Hematopoietic multipotent progenitor cell treated with erythropoietin and hydrocortisone succinate and interleukin-3 and kit ligand, for 6 days (in vitro differentiated cells): Measurements from ENCODE around the gene SLC7A7.
"Not testable (repeated sequence)": the region's sequence is repeated elsewhere in the genome, so short reads cannot be mapped to it uniquely, and the experiment has no call there.

Source experiments
- DNase-seq: peaks from one replicate; pipeline ENCODE4 v3.0.0-alpha.2; 2015

Gene SLC7A7

DNA sequence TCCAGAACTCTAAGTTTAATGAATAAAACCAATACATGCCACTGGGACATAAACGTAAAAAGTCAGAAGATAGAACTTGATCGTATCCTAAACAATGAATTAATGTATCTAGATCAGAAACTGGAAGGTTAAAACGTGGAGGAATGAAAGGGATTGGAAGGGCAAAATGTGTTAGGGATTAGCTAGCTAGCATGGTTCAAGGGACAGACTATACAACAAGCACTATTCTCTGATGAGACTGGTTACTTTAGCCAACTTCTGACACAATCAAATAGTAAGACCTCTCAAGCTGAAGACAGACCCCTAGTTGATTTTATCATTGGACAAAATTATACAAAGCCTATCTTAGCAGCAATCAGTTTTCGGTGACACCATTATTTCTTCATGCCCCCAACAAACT, 67.5 kb downstream of the SLC7A7 start:
- DNase-seq = no peak

DNA sequence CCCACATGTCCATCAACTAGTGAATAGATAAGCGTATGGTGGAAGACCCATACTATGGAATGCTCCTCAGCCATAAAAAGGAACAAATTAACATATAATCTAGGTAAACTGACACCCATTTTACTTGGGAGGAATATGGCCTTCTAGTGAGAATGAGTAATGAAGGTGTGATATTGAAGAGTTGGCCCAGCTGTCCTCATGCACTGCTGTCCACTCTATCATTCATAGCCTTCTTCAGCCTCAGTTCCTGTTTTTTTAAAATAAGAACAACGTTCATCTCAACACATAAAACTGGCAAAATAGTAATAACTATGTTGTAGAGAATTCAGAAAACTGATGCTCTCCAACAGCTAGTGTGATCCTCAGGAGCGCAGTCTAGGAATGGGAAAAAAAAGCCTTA, 75.2 kb downstream of the SLC7A7 start:
- no peak for DNase-seq

DNA sequence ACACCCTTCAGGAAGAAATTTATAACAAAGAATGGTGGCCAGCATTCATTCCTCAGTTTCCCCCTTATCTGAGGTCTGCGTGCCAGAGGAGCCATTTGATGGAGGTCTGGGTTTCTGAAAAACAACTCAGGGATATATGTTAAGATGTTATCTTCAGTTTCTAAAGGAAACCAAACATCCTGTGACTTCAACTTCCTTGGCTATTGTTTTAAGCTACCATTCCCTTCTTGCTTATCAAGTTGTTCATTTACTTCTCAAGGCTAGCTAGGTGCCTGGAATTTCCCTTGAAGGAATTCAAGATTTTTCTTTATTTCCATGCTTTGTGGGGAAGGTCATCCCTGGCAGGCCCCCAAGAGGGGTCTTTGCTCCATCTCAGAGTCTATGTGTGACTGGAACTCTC, 75.8 kb downstream of the SLC7A7 start:
- no peak for DNase-seq

DNA sequence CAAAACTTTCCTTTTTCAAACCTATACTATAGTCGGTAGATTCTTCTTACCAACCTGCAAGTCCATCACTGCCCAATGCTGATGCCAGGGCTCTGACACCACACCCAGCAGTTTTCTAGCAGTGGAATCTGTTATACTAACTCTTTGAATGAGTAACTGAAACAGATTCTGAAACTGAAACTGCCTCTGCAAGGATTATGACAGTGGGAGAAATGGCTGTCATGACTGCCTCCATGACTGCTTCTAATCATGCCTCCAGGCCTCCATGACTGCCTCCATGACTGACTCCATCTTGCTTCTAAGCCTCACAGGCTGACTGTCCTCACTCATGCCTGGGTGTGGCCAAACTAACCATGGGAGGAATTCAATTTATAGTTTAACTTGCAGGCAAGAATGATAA, 78.2 kb downstream of the SLC7A7 start:
- DNase-seq = no peak

DNA sequence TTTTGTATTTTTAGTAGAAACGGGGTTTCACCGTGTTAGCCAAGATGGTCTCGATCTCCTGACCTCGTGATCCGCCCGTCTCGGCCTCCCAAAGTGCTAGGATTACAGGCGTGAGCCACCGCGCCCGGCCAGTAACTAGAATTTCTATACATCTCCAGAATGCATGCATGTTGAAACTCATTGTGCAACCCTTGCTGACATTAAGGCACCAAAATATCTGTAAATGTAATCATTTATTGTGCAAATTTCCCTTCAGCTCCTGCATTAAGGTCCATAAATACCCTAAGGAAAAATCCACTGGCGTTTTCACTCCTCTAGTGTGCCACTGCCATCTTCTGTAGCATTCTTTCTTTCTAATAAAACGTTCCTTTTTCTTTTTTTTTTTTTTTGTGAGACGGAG, 78.9 kb downstream of the SLC7A7 start:
- DNase-seq = not testable (repeated sequence)

DNA sequence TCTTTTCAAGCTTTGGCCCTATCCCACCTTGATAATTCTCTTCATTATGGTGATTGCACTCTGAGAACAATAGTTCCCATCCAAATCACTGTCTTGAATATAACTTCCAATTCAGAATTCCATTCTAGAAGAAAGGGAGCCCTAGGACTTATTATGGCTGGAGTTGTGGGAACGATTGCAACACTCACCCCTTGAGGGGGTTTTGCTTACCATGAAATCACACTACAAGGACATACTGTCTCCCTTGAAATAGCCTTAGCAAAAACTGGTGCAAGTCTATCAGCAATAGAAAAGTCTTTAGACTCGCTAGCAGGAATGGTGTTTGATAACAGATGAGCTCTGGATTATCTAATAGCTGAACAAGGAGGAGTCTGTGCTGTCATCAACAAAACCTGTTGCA, 80.1 kb downstream of the SLC7A7 start:
- DNase-seq = no peak

DNA sequence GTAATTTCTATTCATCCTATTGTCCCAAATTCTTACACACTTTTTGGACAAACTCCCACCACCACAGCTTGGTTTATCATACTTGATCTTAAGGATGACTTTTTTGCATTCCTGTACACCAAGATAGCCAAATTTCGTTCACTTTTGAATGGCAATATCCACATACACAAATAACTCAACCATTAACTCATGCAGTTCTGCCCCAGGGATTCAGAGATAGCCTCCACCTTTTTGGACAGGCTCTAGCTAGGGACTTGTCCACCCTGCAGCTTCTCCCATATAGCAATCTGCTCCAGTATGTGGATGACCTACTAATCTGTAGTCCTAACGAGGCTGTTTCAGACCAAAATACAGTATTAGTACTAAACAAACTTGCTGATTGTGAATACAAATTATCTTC, 81.4 kb downstream of the SLC7A7 start:
- no peak for DNase-seq

DNA sequence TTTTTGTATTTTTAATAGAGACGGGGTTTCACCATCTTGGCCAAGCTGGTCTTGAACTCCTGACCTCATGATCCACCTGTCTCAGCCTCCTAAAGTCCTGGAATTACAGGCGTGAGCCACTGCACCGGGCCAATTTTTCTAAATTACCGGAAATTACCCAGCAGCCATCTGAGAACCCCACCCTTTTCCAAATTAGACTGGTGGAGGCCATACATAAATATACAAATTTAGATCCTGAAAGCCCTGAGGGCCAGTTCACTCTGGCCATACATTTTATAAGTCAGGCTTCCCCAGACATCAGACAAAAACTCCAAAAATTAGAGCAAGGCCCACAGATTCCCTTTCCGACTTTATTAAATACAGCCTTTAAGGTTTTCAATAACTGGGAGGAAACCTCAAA, 83.2 kb downstream of the SLC7A7 start:
- DNase-seq = not testable (repeated sequence)

DNA sequence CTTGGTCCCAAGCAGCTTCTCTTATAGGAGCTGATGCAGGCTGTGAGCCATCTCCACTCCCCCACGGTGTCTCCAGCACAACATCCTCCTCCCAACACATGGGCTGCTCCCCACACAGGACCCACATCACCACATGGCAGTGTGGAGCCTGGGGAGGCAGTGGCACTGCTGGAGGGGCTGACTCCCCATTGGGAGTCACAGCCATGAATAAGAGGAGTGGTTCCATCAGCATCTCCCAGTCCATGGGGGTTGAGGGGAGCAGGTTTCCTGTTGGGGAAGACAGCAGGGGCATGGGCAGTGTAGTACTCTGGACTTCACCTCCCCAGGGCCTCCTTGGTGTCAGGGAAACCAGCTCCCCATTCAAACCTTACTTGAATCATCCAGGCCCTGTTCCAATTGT, 89.2 kb downstream of the SLC7A7 start:
- DNase-seq = no peak

DNA sequence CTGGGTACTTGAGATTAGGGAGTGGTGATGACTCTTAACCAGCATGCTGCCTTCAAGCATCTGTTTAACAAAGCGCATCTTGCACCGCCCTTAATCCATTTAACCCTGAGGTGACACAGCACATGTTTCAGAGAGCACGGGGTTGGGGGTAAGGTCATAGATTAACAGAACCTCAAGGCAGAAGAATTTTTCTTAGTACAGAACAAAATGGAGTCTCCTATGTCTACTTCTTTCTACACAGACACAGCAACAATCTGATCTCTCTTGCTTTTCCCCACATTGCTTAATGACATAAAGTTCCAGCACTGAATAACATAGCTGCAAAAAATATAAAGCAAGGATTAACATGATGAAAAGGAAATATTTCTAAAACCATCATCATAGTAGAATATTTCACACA, 89.9 kb downstream of the SLC7A7 start:
- DNase-seq = not testable (repeated sequence)

DNA sequence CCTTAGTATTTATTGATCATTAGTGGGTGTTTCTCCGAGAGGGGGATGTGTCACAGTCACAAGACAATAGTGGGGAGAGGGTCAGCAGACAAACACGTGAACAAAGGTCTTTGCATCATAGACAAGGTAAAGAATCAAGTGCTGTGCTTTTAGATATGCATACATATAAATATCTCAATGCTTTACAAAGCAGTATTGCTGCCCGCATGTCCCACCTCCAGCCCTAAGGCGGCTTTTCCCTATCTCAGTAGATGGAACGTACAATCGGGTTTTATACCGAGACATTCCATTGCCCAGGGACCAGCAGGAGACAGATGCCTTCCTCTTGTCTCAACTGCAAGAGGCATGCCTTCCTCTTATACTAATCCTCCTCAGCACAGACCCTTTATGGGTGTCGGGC, 90.4 kb downstream of the SLC7A7 start:
- DNase-seq = not testable (repeated sequence)

DNA sequence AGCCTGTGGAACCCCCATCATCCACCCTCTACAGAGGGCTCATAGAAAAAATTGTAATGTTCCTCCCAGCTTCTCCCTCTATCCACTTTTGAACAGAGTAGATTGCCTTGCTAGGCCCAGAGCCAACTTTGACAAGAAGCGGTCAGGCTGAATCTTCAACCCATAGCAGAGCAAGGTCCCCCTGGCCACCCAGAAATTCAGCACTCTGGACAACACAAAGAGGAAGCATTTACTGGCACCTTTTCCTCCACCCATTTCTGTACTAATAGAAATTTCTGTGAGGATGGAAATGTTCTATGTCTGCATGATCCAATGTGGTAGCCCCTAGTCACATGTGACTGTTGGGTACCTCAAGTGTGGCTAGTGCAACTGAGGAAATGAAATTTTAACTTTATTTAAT, 91.4 kb downstream of the SLC7A7 start:
- DNase-seq = no peak
